ENCODE results near the gene GPR39. TPM values are rescaled to one million over a fixed set of nuclear protein-coding genes. Genes with fewer than 3 reads are reported as not detected.

The GPR39 gene
- polyA plus RNA-seq, 1 donor from 2014 or later = 1.1 TPM

- Histone ChIP-seq H3K9me3 (ENCODE audit: low read length) (no peaks in the 10 kb centered on the region), H3K27me3 (ENCODE audit: insufficient read depth, low read depth, low read length) (no peaks in the 10 kb centered on the region), H3K79me2 (replicated peaks; ENCODE audit: insufficient read depth, low read length) (no peaks in the 10 kb centered on the region), H3K4me3 (ENCODE audit: low read length) (no peak overlapping the region), H3F3A (ENCODE audit: insufficient read depth, low read length, poor library complexity, severe bottlenecking) (no peaks in the 10 kb centered on the region), H2AFZ (ENCODE audit: low read depth, low read length) (no peak overlapping the region), H3K36me3 (ENCODE audit: insufficient read depth, low read length) (no peaks in the 10 kb centered on the region), H3K4me2 (ENCODE audit: low read length) (no peak overlapping the region), H3K9me2 (ENCODE audit: insufficient read depth, low read length) (no peaks in the 10 kb centered on the region), H4K20me1 (ENCODE audit: insufficient read depth) (no peaks in the 10 kb centered on the region), H3K27ac (ENCODE audit: low read length) (no peak overlapping the region), H3K9ac (ENCODE audit: low read length) (no peak overlapping the region)
- no peak for TF ChIP-seq REST (IDR thresholded peaks at IDR 0.05; ENCODE audit: borderline replicate concordance)
- TF ChIP-seq POLR2AphosphoS5 (IDR thresholded peaks at IDR 0.05) = no peak
- TF ChIP-seq CTCF (IDR thresholded peaks at IDR 0.05; ENCODE audit: poor library complexity, severe bottlenecking) = no peak
- TF ChIP-seq MXI1 (conservative IDR thresholded peaks at IDR 0.05; ENCODE audit: poor library complexity, severe bottlenecking) = no peak
- TF ChIP-seq EZH2 (IDR thresholded peaks at IDR 0.05; ENCODE audit: borderline replicate concordance, insufficient read depth, low read length, poor library complexity, severe bottlenecking) = no peak
- no peak for TF ChIP-seq RAD21 (conservative IDR thresholded peaks at IDR 0.05)
- TF ChIP-seq TAF1 (IDR thresholded peaks at IDR 0.05; ENCODE audit: low read depth) = no peak
- no peak for TF ChIP-seq EP300 (conservative IDR thresholded peaks at IDR 0.05; ENCODE audit: poor library complexity, severe bottlenecking)
- no peak for TF ChIP-seq SMC3 (conservative IDR thresholded peaks at IDR 0.05; ENCODE audit: poor library complexity)
Observed at GRCh38 chr2:132424526-132425121, 8.0 kb downstream of the GPR39 start.

GRCh38 chr2:132426033-132426432 lies 9.4 kb downstream of the GPR39 start:
- Histone ChIP-seq H3K4me2 (ENCODE audit: low read length) (no peak overlapping the region), H3F3A (ENCODE audit: insufficient read depth, low read length, poor library complexity, severe bottlenecking) (no peaks in the 10 kb centered on the region), H3K9ac (ENCODE audit: low read length) (no peak overlapping the region), H3K9me2 (ENCODE audit: insufficient read depth, low read length) (no peaks in the 10 kb centered on the region), H3K9me3 (ENCODE audit: low read length) (no peaks in the 10 kb centered on the region), H3K36me3 (ENCODE audit: insufficient read depth, low read length) (no peaks in the 10 kb centered on the region), H3K4me3 (ENCODE audit: low read length) (no peak overlapping the region), H3K79me2 (replicated peaks; ENCODE audit: insufficient read depth, low read length) (no peaks in the 10 kb centered on the region), H3K27me3 (ENCODE audit: insufficient read depth, low read depth, low read length) (no peaks in the 10 kb centered on the region), H3K27ac (ENCODE audit: low read length) (no peak overlapping the region), H2AFZ (ENCODE audit: low read depth, low read length) (no peak overlapping the region), H4K20me1 (ENCODE audit: insufficient read depth) (no peaks in the 10 kb centered on the region)
- TF ChIP-seq REST (IDR thresholded peaks at IDR 0.05; ENCODE audit: borderline replicate concordance) = no peak
- no peak for TF ChIP-seq EZH2 (IDR thresholded peaks at IDR 0.05; ENCODE audit: borderline replicate concordance, insufficient read depth, low read length, poor library complexity, severe bottlenecking)
- no peak for TF ChIP-seq CTCF (IDR thresholded peaks at IDR 0.05; ENCODE audit: poor library complexity, severe bottlenecking)
- TF ChIP-seq EP300 (conservative IDR thresholded peaks at IDR 0.05; ENCODE audit: poor library complexity, severe bottlenecking) = no peak
- TF ChIP-seq POLR2AphosphoS5 (IDR thresholded peaks at IDR 0.05) = no peak
